Measurements from ENCODE around the gene CASTOR1.
"Not testable (repeated sequence)": the region's sequence is repeated elsewhere in the genome, so short reads cannot be mapped to it uniquely, and the experiment has no call there.

The CASTOR1 gene

DNA sequence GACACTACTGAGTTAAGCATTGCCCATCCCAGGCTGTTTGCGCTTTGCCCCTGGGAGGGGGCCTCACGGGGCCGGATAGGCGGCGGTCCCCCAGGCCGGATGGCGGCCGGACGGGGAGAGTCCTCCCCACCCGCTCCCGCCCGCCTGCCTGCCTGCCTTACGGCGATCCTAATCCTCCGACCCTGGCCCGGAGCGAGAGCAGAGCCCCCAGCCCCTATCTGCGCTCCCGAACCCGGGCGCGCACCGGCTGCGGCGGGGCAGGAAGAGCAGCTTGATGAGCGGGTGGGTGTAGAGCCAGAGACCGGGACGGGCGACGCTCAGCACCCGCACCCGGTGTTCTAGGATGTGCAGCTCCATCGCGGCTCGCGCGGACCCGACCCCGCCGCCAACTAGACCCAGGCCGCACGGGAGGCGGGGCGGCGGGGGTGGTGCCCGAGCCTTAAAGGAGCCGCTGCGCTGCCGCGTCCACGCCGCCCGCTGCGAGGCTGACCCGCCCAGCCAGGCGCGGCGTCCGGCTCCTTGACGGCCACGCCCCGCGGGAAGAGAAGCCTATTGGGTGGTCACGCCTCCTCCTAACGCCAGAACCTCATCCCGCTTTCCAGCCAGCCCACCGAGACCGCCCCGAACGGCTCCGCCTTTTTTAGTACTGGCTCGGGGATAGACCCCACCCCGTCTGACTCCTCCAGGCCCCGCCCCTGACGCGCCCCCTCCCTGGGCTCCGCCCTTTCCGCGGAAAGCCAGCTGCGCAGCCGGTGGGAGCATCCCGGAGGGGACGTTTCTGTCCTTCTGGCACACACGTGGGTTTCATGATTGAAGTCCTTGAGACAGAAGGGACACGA is at the start of gene CASTOR1:
Gene CASTOR1, minus strand, starts transcription at position 365 of the 839 bp plus-strand sequence. Its CDS starts 8 bp downstream, at position 357.
- DNase-seq: peak; percentile 99

DNA sequence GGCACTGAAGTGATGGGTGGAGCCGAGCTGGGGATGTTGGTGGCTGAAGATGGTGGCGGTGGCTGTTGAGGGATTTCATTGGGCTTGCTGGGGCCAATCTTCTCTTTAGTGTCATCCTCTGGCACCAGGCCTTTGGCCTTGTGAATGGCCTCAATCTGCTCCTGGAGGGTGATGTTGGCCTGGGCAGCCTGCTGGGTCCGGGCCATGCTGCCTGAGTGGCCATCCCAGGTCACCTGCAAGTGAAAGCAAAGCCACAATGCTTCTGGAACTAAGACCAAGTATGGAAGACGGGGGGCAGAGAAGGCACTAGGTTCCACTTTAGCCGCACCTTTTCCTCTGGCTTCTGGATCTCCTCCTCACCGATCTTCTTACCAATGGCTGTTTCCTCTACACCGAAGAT is 49.5 kb upstream of the CASTOR1 start:
- DNase-seq: no peak

DNA sequence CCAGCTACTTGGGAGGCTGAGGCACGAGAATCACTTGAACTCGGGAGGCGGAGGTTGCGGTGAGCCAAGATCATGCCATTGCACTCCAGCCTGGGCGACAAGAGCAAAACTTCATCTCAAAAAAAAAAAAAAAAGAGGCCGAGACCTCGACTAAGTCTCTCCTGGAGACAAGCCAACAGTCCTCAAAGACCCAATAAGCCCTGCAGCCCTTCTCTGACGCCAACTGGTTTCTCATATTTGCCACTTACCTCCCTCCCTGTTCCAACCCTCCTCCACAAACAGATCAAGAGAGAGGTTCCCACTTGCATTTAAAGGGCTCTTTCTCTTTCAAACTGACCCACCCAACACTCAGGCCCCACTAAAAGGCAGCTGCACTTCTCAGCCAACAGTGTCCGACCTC is 49.0 kb upstream of the CASTOR1 start:
- DNase-seq: not testable (repeated sequence)

DNA sequence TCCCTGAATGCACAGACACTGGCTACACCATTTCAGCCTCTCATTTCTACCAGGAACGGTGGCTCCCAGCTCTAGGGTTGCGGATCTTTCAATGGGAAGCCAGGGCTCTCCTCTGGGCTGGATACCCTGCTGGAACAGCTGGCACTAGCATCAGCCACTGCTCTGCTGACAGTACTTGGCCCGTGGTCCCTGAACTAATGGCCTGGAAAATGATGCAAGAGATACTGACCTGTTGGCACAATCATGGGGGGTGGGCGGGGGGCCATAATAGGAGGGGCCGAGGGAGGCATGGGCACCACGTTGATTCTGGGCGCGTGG is 48.1 kb upstream of the CASTOR1 start:
- no peak for DNase-seq

DNA sequence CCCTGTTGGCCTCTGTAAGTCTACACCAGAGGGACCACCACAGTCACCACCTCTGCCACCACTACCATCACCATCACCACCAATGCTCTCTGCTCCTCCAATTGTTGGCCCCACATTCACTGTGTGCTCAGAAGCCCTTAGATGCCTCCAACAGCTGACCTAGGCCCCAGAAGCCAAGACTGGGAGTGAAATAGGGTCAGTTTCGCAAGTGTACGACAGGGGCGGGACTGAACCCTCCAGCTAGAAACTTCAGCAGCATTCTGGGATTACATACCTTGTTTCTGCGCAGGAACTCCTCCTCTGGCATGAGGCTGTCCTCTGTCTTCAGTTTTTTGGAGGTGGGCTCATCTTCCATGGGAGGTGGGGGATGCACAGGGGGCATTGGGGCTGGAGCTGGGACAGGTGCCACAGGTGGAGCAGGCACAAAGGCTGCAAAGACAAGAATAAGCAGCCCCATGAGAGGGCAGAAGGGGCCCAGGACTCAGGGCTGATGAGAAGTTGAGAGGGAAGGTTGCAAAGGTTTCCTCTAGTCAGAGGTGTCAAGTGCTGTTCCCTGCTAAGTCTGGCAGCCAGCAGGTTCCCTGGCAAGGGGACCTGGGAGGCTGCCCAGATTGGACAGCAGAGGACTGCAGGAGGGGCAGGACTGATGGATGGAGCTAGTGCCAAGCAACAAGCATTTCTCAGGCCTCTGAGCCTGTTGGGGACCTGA is 47.6 kb upstream of the CASTOR1 start:
- DNase-seq: no peak

DNA sequence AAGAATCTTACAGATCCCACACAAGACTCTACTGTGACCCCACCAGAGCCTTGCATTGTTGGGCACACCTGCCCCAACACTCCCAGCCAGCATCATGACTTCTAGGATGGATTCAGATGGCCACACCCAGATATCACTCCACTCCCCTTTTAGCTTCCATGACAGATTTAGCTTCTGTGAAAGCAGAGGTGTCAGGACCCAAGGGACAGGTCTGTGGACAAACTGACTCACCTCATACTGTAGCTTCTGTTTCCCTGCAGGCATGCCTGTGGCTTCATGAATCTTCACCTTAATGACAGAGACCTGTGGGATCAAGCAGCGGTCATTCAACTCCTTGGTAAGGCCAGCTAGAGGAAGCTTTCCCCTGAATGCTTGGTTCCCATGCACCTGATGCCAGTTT is 45.9 kb upstream of the CASTOR1 start:
- no peak for DNase-seq

DNA sequence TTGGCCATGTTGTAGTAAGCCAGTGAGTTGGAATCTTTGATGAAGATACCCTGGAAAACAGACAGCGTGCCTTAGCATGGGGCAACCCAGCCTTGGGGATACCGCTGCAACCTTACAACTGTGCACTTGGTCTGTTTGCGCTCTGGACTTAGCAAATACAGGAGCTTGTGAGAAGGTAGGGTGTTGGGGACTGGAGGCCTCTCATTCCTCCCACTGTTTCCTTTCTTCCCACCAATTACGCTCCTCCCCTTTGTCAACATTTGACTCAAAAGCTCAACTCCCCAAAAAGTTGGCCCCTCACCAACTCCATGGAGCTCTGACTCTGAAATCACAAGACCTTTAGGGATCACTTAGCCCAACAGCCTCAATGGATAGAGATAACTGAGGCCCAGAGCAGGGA is 45.3 kb upstream of the CASTOR1 start:
- DNase-seq: no peak

DNA sequence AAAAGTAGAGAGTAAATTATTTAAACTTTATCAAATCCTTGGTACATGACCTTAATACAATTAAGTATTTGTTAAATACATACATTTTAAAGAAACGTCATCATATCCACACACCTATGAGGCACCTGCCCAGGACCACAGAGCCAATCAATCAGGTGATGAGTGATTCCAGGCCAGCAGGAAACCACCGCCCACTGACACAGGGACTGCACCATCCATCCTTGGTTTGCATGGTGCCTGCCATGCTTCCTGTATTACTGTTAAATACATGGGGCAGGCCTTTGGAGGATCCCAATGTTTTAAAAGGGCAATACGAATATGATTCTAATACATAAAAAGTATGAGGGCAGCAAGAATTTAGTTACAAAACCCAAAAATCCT is 44.4 kb upstream of the CASTOR1 start:
- no peak for DNase-seq

DNA sequence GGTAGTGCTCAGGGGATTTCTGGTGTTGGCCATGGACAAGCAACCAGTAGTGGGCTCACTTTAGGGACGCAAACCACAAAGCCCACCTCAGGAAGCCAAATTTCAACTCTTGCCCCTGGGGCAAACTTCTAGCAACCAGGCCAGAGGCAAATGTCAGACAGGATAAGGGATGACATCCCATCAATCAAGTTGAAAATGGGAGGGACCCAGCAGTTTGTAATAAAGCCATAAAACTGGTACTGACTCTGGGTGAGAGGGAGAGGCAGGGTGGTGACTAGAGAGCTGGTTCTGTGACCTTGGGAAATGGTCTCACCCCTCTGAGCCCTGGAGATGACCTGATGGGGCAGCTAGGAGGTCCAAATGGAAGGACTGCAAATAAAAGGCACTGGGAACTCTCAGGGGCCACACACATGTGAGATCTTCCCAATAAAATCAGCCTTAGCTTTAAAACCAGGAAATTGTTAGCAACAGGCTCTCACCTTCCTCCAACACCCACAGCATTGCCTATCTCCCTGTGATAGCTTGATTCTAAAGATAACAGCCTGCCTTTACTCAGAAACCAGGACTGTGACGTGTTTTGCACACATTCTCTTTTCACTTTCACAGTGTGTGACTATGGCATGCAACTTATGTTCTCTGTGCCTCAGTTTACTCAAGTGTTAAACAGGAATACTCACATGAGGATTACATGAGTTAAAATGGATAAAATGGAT is 43.8 kb upstream of the CASTOR1 start:
- no peak for DNase-seq

DNA sequence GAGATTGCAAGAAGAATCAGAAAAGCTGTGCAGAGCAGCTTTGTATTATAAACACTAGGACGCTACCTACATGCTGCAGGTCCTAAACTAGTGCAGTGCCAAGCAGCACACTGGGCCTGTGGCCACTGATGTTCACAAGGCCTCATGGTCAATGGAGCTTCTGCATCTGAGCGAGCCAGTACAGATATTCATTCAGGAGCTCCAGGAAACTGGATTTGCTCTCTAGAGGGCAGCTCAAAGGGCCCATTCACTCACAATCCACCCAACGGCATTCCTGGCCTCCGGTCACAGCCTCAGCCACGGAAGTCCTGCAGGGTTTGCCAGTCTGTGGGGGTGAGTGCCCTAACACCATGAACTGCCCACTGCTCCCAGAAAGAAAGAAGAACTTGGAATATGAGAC is 43.2 kb upstream of the CASTOR1 start:
- no peak for DNase-seq

DNA sequence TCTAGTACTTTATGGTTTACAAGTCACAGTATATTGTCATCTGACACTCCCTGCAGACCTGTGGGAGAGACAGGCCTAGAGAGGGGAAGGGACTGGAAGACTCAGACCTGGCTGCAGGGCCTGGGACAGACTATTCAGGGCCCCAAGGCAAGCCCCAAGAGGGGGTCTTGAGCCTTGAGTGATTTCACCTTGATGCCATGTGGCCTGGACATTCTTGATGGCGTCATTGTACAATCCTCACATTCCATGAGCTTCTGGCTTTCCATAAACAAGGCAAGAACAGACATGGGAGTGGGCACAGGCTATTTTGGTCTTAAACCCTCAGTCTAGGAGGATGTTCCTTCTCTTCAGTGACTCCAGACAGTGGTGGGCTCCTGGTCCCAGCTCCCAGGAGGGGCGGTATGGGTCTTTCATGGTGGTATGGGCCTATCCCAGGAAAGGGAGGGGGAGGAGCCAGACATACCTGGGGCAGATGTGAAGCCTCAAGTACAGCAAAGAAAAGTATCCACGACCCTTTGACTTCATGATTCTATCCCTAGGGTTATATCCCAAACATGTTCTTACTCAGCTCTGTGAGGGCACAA is 39.3 kb upstream of the CASTOR1 start:
- no peak for DNase-seq

DNA sequence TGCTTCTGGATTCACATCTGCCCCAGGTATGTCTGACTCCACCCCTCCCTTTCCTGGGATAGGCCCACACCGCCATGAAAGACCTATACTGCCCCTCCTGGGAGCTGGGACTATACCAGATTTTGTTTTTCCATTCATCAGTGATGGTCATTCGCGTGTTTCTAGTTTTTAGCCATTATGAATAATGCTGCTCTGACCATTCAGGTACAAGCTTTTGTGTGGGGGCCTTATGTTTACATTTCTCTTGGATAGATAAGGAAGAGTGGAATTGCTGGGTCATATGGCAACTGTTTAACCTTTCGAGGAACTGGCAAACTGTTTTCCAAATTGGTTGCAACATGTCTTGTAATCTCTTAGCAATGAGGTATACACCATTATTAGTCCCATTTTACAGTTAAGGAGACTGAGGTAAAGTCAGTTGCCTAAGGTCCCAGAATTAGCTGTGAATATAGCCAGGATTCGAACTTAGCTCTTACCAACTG is 38.6 kb upstream of the CASTOR1 start:
- DNase-seq: no peak

DNA sequence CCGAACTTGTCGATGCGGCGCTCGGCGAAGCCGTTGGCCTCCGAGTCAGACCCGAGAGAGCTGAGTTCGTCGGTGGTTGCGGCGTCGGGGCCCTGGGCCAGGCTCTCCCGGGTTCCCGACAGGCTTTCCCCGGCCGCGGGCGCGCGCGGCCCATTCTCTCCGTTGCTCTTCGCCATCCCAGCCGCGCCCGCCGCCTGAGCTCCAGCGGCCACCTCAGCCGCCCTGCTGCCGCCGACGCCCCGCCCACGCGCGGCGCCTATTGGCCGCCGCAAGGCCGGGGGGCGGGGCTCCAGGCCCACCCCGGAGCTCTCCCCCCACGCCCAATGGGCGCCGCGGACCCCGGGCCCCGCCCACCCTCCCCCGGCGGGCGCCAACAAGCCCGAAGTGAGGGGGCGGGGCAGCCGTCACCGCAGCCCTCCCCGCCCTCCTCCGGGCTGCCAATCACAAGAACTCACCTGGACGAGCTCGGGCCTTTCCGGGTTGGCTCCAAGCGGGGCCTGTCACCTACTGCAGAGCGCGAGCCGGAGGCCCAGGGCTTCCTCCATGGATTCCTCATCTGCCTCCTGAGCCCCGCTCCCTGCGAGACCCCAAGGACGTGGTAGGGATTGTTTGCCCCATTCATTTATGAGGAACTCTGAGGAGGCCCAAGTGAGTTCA is 37.5 kb upstream of the CASTOR1 start, which contains the start of gene TBC1D10A:
Gene TBC1D10A, minus strand, starts transcription at position 236 of the 657 bp plus-strand sequence. Its CDS starts 60 bp downstream, at position 176.
- peak; percentile 89 to 93 for DNase-seq

DNA sequence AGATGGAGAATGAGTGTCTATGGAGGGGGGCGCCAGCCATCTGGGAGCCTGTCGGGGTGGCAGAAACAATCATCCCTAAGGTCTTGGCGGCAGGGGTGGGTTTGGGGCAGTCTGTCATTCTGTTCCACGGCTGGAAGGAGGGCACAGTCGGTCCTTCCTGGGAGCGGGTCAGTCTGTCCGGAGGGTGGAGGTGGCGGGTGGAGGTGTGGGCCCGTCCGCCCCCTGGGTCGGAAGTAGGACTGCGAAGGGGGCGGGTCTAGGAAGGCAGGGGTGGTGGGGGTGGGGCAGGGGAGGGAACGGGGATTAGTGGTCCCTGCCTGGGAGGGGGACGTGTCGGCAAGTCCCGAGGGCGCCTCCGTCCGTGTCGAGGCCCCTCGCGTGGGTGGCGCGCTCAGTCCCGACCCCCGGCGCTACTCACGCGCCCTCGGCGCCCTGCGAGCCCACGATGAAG is 37.0 kb upstream of the CASTOR1 start:
- no peak for DNase-seq

DNA sequence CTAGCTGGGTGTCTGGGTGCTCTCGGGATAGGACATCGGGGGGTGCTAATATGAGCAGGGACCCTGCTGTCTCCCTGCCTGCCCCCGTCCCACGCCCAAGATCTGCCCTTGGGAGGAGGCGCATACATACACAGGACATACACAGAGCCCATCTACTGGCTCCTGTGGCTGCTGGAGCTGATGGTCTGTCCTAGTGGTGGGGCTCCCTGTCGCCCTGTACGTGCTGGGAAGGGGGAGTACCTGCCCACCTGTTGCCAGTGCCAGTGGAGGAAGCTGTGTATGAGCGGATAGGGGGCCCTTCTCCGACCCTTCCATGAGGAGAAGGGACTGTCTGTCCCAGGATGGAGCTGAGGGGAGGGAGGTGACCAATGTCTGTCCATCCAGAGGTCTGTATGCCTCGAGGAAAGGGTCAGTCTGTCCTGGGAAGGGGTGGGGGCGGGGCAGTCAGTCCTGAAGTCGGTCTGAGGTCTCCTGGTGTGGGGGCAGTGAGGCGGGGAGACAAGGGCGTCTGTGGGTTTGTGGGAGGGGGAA is 36.5 kb upstream of the CASTOR1 start:
- no peak for DNase-seq

DNA sequence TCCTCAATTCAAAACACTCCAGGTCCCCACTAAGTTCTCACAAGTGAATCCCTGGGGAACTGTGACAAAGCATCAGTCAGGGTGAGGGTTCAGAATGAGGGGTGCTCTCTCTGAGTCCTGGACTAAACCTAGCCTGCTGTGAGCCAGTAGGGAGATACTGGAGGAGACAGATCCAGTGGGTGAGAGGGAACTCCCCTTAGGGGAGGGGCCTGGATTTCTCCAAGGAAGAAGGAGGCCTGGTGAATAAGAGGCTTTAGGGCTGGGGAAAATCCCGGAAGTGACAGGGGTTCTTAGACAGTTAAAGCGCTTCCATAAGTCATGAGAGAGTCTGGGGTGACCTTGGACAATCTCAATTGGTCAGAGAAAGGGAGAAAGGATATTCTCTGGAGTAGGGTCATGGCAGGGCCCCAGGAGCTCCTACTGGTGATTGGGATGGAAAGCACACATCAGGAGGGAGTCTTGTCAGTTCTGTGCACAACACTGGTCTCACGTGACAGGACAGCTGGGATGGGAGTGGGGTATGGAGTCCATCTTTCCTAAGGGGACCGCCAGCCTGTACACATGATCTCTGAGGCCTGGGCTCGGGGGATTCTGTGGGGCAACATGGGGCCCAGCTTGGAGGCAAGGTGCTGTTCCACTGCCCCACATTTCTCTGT is 35.9 kb upstream of the CASTOR1 start:
- DNase-seq: no peak

DNA sequence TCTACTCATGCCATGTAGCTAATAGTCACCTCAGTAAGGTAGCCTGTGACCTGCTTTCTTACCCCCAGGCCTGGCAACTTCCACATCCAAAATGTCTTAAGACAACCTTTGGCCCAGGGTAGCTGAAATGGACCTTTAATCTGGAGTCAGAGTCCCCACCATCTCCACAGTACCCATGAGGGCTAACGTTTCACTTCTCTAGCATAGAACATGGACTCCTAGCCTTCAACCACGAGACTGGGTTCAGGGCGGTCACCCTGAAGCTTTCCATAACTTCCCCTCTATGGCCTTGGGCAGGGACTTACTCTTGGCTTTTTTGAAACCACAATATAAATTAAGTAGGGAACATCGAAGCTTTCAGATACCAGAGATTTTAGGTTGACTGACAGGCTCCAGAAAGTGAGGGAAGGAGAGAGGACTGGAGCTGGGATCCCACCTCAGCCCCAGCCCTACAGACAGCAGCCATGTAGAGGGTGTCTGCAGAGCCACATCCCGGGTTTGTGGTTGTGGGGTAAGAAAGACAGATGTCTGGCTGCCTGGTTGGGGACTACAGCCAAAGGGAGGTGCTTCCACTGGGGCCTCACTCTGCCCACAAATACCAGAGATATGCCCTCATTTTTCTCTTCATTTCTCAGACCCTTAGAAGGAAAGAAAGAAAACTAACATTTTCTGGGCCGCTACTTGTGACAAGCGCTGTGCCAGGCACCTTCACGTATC is 34.9 kb upstream of the CASTOR1 start:
- no peak for DNase-seq

DNA sequence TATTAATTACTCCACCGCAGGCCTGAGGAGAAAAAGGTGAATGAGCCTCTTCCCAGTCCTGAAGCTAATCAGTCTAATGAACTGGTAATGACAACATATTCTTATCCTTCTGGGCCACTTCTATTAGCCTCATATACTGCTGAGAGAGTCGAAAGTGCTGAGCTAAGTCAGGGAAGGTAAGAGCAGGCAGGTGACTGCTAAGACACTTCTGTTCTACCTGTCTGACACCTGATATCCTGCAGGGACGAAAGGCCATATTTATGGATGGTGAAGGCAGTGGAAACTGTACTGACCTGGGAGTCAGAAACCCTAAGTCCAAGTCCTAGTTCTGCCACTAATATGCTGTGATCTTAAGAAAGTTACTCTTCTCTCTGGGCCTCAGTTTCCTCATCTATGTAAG is 33.9 kb upstream of the CASTOR1 start:
- no peak for DNase-seq

DNA sequence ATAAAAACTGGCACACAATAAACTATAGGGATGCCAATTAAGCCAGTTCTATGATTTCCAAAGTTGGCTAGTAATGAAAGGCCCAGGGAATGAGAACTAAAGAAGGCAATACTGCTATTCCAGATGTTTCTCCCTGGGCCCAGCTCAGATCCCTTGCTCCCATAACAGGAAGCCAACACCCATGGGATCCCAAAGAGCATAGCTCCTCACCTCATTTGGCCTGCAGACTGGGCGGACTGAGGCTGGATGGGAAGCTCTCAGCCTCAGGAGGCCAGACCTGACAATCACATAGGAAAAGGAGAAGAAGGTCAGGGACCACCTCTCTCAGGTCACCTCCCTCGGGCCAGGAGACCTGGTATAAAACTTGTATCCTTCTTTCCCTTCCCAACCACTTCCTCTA is 32.2 kb upstream of the CASTOR1 start:
- DNase-seq: no peak

DNA sequence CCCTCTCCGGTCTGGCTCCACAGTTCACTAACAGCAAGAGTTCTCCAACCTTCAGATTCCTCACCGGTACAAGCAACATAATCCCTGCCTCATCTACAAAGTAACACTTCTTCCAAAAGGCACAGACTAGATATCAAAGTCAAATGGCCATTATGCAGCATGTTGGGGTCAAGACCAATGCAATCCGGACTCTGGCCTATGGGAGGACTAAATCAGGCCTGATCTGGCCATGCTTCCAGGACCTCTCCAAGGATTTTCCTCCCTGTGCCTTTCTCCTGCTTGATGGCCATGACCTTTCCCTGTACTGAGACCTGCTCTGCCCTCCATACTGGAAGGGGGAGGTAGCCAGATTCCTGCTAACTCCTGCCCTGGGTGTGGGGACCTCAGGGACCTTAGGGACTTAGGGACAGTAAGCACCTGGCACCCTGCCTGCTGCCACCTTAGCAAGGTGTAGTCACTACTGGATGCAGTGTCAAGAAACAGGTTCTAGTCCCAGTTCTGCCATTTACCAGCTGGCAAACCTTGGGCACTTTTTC is 30.8 kb upstream of the CASTOR1 start:
- DNase-seq: no peak
